ENCODE data around the gene MRPL23.

Gene MRPL23

GRCh38 chr11:1968454-1969002 is 21.4 kb downstream of the MRPL23 start:
- Mint-ChIP-seq H3K27ac (no peak overlapping the region), H3K4me3 (no peak overlapping the region), H3K36me3 (ENCODE audit: low read depth) (no peaks in the 10 kb centered on the region), H3K4me1 (ENCODE audit: low read depth) (no peaks in the 10 kb centered on the region), H3K27me3 (peaks cover 2% of the 10 kb centered on the region), H3K9me3 (no peaks in the 10 kb centered on the region)
- intact Hi-C loops (cut with micrococcal nuclease), result no loop called here

DNA sequence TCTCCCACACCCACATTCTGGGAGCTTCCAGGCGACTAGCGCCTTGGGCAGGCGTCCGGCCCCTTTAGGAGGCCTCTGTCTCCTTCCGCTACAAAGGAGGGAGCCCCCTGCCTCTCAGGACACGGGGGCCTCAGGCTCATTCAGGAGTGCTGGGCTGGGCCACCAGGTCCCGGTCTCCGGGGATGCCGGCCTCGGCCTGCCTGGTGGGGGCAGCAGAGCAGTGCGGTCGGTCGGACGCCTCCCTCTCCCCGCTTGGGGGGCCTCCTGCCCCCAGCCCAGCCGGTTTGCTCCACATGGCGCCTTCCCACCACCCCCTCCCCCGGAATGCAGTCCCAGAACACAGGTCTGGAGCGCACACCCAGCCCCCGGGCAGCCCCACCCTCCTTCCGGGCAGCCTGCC is 21.9 kb downstream of the MRPL23 start:
- H3K27me3 Mint-ChIP-seq, result peaks cover 2% of the 10 kb centered on the region
- H3K4me1 Mint-ChIP-seq (ENCODE audit: low read depth), result no peaks in the 10 kb centered on the region
- H3K4me3 Mint-ChIP-seq, result no peak overlapping the region
- H3K9me3 Mint-ChIP-seq, result no peaks in the 10 kb centered on the region
- no peaks in the 10 kb centered on the region for H3K36me3 Mint-ChIP-seq (ENCODE audit: low read depth)
- no peak overlapping the region for H3K27ac Mint-ChIP-seq
- intact Hi-C loops (cut with micrococcal nuclease), result no loop called here

GRCh38 chr11:1969776-1970175 is 22.6 kb downstream of the MRPL23 start:
- peaks cover 2% of the 10 kb centered on the region for H3K27me3 Mint-ChIP-seq
- H3K9me3 Mint-ChIP-seq, result no peaks in the 10 kb centered on the region
- H3K36me3 Mint-ChIP-seq (ENCODE audit: low read depth), result no peaks in the 10 kb centered on the region
- no peak overlapping the region for H3K4me3 Mint-ChIP-seq
- intact Hi-C loops (cut with micrococcal nuclease), result no loop called here
- no peaks in the 10 kb centered on the region for H3K4me1 Mint-ChIP-seq (ENCODE audit: low read depth)
- no peak overlapping the region for H3K27ac Mint-ChIP-seq

DNA sequence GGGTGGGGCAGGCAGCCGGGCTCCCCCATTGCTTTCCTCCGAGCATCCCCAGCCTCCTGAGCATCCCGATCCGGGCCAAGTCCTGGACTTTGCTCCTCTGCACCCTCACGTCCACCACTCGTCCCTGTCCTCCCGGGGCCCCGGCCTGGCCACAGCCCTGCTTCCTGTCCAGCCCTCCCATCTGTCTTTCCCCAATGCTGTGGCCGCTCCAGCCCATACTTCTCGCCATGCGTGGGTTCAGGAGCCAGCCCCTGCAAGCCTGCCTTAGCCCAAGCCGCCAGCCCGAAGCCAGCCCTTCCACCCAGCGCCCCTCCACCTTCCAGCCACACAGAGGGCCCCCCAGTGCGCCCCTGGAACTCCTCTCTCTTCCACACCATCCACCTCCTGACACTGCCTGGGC is 23.8 kb downstream of the MRPL23 start:
- Mint-ChIP-seq H3K9me3 (no peaks in the 10 kb centered on the region), H3K4me1 (ENCODE audit: low read depth) (no peaks in the 10 kb centered on the region), H3K27ac (no peak overlapping the region), H3K4me3 (no peak overlapping the region), H3K27me3 (peaks cover 2% of the 10 kb centered on the region), H3K36me3 (ENCODE audit: low read depth) (no peaks in the 10 kb centered on the region)
- intact Hi-C loops (cut with micrococcal nuclease), result no loop called here

DNA sequence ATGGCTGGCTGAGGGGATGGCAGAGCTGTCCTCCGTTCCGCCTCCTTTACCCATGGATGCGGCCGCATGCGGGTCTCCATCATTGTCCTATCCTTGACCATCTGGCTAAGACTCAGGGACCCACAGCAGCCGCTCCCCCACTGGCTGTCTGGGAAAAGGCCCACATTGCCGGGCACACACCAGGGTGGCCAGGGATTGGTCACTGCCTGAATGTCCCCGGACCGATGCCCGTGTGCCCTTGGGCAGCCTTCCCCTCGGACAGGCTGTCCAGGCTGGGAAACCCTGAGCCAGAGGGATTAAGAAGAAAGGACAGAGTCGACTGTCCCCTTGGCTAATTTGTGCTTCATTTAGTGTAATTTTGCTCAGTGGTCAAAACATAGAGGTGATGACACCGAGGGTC is 28.1 kb downstream of the MRPL23 start:
- no peaks in the 10 kb centered on the region for H3K4me1 Mint-ChIP-seq (ENCODE audit: low read depth)
- no peak overlapping the region for H3K27ac Mint-ChIP-seq
- intact Hi-C loops (cut with micrococcal nuclease), result no loop called here
- H3K4me3 Mint-ChIP-seq, result no peak overlapping the region
- peaks cover 2% of the 10 kb centered on the region for H3K27me3 Mint-ChIP-seq
- no peaks in the 10 kb centered on the region for H3K9me3 Mint-ChIP-seq
- no peaks in the 10 kb centered on the region for H3K36me3 Mint-ChIP-seq (ENCODE audit: low read depth)

GRCh38 chr11:1978720-1979473 is 31.8 kb downstream of the MRPL23 start:
- intact Hi-C loops (cut with micrococcal nuclease), result no loop called here
- Mint-ChIP-seq H3K27me3 (no peaks in the 10 kb centered on the region), H3K36me3 (ENCODE audit: low read depth) (no peaks in the 10 kb centered on the region), H3K4me3 (no peak overlapping the region), H3K9me3 (no peaks in the 10 kb centered on the region), H3K27ac (no peak overlapping the region), H3K4me1 (ENCODE audit: low read depth) (no peaks in the 10 kb centered on the region)

GRCh38 chr11:1979607-1980006 is 32.5 kb downstream of the MRPL23 start:
- no peak overlapping the region for H3K27ac Mint-ChIP-seq
- no peaks in the 10 kb centered on the region for H3K27me3 Mint-ChIP-seq
- no peak overlapping the region for H3K4me3 Mint-ChIP-seq
- H3K9me3 Mint-ChIP-seq, result no peaks in the 10 kb centered on the region
- no peaks in the 10 kb centered on the region for H3K4me1 Mint-ChIP-seq (ENCODE audit: low read depth)
- intact Hi-C loops (cut with micrococcal nuclease), result no loop called here
- no peaks in the 10 kb centered on the region for H3K36me3 Mint-ChIP-seq (ENCODE audit: low read depth)

DNA sequence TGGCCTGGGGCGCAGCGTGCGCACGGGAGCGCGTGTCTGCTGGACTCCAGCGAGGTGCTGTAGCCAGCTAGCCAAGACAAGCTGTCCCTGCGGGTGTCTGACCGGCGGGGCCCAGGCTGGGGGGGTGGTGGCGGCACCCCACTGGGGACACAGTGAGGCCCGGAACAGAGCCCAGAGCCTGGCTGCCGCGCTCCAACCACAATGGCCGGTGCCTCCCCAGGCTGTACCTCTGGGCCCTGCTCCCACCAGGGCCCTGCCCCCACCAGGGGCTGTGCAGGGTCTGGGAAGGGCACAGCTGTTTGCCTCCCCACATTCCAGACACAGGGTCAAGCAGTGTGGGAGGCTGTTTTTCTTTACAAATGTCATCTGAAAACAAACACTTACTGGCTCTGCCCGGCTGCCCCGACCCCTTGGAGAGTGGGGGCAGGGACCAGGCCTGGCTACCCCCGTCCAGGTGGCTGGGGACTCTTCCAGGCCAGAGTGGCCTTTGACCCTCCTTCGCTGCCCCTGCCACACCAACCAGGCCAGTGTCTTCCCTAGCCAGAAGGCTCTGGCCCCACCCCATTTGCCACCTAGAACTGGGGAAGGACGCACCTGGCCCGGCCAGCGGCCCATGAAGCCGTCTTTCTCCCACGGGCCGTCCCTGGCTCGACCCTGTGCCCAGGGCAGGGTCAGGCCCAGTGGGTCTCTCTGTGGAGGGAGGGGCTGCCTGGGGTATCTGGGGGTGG is 35.9 kb downstream of the MRPL23 start:
- intact Hi-C loops (cut with micrococcal nuclease), result no loop called here
- no peak overlapping the region for H3K27ac Mint-ChIP-seq
- H3K4me1 Mint-ChIP-seq (ENCODE audit: low read depth), result no peaks in the 10 kb centered on the region
- H3K9me3 Mint-ChIP-seq, result no peaks in the 10 kb centered on the region
- no peak overlapping the region for H3K4me3 Mint-ChIP-seq
- H3K27me3 Mint-ChIP-seq, result no peaks in the 10 kb centered on the region
- H3K36me3 Mint-ChIP-seq (ENCODE audit: low read depth), result no peaks in the 10 kb centered on the region

DNA sequence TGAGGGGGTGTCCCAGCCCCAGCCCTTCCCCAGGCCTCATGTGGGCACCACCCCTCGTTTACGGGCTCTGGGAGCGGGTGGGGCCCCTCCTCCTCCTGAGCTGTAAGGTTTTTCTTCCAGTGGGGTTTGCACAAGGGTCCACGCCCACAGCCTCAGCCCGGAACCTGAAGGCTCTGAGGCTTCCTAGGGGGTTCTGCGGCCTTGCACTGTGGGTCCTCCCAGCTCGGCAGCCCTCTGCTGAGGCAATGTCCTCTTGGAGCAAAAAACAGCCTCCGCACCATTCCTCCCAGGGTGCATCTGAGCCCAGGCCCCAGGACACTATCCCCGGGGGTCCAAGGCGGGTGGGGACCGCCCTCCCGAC is 36.4 kb downstream of the MRPL23 start:
- intact Hi-C loops (cut with micrococcal nuclease), result no loop called here
- H3K9me3 Mint-ChIP-seq, result no peaks in the 10 kb centered on the region
- H3K4me1 Mint-ChIP-seq (ENCODE audit: low read depth), result no peaks in the 10 kb centered on the region
- H3K36me3 Mint-ChIP-seq (ENCODE audit: low read depth), result no peaks in the 10 kb centered on the region
- no peak overlapping the region for H3K4me3 Mint-ChIP-seq
- H3K27ac Mint-ChIP-seq, result no peak overlapping the region
- H3K27me3 Mint-ChIP-seq, result no peaks in the 10 kb centered on the region

DNA sequence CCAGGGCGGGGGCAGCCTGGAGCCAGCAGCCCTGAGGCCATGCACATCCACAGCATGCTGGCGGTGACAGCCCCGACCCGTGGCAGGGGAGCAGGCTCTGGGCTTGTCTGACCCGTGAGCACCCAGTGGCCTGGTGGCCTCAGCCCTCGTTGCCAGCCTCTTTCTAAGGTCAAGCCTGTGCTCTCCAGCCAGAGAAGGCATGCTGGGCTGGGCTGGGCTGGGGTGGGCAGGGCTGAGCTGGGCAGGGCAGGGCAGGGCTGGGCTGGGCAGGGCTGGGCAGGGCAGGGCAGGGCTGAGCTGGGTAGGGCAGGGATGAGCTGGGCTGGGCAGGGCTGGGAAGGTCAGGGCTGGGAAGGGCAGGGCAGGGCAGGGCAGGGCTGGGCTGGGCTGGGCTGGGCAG is 39.9 kb downstream of the MRPL23 start:
- H3K9me3 Mint-ChIP-seq, result no peaks in the 10 kb centered on the region
- intact Hi-C loops (cut with micrococcal nuclease), result no loop called here
- H3K4me3 Mint-ChIP-seq, result no peak overlapping the region
- peaks cover 5% of the 10 kb centered on the region for H3K4me1 Mint-ChIP-seq (ENCODE audit: low read depth)
- H3K36me3 Mint-ChIP-seq (ENCODE audit: low read depth), result no peaks in the 10 kb centered on the region
- H3K27me3 Mint-ChIP-seq, result peaks cover 3% of the 10 kb centered on the region
- H3K27ac Mint-ChIP-seq, result no peak overlapping the region

GRCh38 chr11:1988174-1988573 is 41.0 kb downstream of the MRPL23 start:
- H3K27me3 Mint-ChIP-seq, result peaks cover 4% of the 10 kb centered on the region
- H3K36me3 Mint-ChIP-seq (ENCODE audit: low read depth), result no peaks in the 10 kb centered on the region
- peaks cover 5% of the 10 kb centered on the region for H3K4me1 Mint-ChIP-seq (ENCODE audit: low read depth)
- intact Hi-C loops (cut with micrococcal nuclease), result no loop called here
- no peak overlapping the region for H3K27ac Mint-ChIP-seq
- no peaks in the 10 kb centered on the region for H3K9me3 Mint-ChIP-seq
- no peak overlapping the region for H3K4me3 Mint-ChIP-seq

GRCh38 chr11:1988667-1989317 is 41.7 kb downstream of the MRPL23 start:
- intact Hi-C loops (cut with micrococcal nuclease), result no loop called here
- no peak overlapping the region for H3K4me3 Mint-ChIP-seq
- H3K27ac Mint-ChIP-seq, result no peak overlapping the region
- H3K9me3 Mint-ChIP-seq, result no peaks in the 10 kb centered on the region
- H3K36me3 Mint-ChIP-seq (ENCODE audit: low read depth), result no peaks in the 10 kb centered on the region
- H3K4me1 Mint-ChIP-seq (ENCODE audit: low read depth), result peaks cover 5% of the 10 kb centered on the region
- H3K27me3 Mint-ChIP-seq, result peaks cover 4% of the 10 kb centered on the region

GRCh38 chr11:1989953-1990352 is 42.8 kb downstream of the MRPL23 start:
- Mint-ChIP-seq H3K4me1 (ENCODE audit: low read depth) (peaks cover 5% of the 10 kb centered on the region), H3K9me3 (no peaks in the 10 kb centered on the region), H3K36me3 (ENCODE audit: low read depth) (no peaks in the 10 kb centered on the region)

DNA sequence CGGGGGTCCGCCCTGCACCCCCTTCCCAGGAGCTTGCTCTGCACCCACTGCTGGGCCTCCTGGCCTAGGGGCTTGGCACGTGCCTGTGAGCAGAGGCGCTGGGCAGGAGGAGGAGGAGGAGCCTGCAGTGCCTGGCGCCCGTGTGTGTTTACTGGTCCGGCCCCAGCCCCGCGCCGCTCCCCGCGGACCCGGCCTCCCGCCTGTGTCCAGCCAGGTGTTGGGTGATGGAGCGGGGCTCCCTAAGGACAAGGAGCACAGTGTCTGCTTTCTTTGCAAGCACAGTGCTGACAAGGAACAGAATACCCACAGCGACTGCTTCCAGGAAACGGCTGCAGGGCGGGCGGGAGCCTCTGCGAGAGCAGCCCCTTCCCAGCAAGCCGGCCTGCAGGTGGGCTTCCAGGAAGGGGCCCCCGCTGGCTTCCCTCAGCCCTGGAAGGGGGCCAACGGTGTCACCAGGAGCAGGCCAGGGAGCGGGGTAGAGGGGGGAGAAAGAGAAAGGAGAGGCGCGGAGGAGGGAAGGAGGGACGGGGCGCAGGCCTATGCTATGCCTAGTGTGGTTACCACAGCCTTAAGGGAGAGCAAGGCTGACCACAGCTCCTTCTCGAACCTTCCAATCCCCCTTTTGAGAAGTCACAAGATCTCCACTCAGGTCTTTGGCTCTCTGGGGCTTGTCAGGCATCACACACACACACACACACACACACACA is 43.9 kb downstream of the MRPL23 start:
- intact Hi-C loops (cut with micrococcal nuclease), result no loop called here
- H3K9me3 Mint-ChIP-seq, result no peaks in the 10 kb centered on the region
- H3K27me3 Mint-ChIP-seq, result peaks cover 4% of the 10 kb centered on the region
- H3K27ac Mint-ChIP-seq, result no peak overlapping the region
- no peaks in the 10 kb centered on the region for H3K36me3 Mint-ChIP-seq (ENCODE audit: low read depth)
- no peak overlapping the region for H3K4me3 Mint-ChIP-seq
- H3K4me1 Mint-ChIP-seq (ENCODE audit: low read depth), result peaks cover 5% of the 10 kb centered on the region

More at GRCh38 chr11:1989953-1990352, 42.8 kb downstream of the MRPL23 start:
- intact Hi-C loops (cut with micrococcal nuclease), result no loop called here
- Mint-ChIP-seq H3K27ac (no peak overlapping the region), H3K4me3 (no peak overlapping the region), H3K27me3 (peaks cover 4% of the 10 kb centered on the region)
